Left colon (tissue), 2 donors: ENCODE results near the gene DIMT1. TPM values are rescaled to one million over a fixed set of nuclear protein-coding genes. Genes with fewer than 3 reads are reported as not detected.

ENCODE experiments used
- ATAC-seq: fragments of 200-7000 bp; cut with Tn5 transposase; one replicate; pipeline ENCODE4 v1.9.1; 2020; ENCODE audit warnings: mild to moderate bottlenecking, moderate library complexity
- DNase-seq, 2 donors: peaks; one replicate each; pipeline ENCODE4 v3.0.0-alpha.2; 2020
- intact Hi-C, 2 donors: fragments of 100-400 bp; cut with DNase I in 1 of 2; cut with micrococcal nuclease in 1 of 2; formaldehyde crosslinking; loops; one replicate each; pipeline versions ENCODE4 v1.11.2 to v1.14.0; 2022; cut with DNase I, micrococcal nuclease
- long read RNA-seq: library from polyadenylated mRNA; unstranded; transcript quantifications from one replicate; pipeline ENCODE4 v2.0.0, GENCODE V29; 2021
- total RNA-seq, 2 donors: library from RNA; stranded (reverse); fragmentation: NEBNext Ultra II Directional; extraction: Animal tissue kit (Norgen Biotek cat#: 25700); gene quantifications; one replicate each; pipeline ENCODE4 v1.2.1, GENCODE V29; 2021
- donor health status: DM: no; HTN: no; CAD: no.
- donor health status: DM: yes; HTN: yes; CAD: no.

DIMT1 gene
- total RNA-seq, result 10 to 100 TPM in 1 of 2 donors, 1 to 10 TPM in 1; 9.6 to 10.0 TPM
- long read RNA-seq, transcript DIMT1-201 (12 exons, 2,859 nt), result major isoform, 15 of 17 reads
- long read RNA-seq, partial matches to known transcripts, result 1 of 17 reads
- long read RNA-seq, other reads (novel, unspliced or antisense), result 1 of 17 reads

- DNase-seq, result peak; percentile 95 to 97
- intact Hi-C loops, result no loop called here
- peak; percentile 97 for ATAC-seq
Observed at GRCh38 chr5:62403411-62404250, at the start of gene DIMT1. Gene DIMT1 (minus strand): TSS chr5:62403905. CDS start chr5:62403772, 133 bp downstream.

- DNase-seq, result no peak
- intact Hi-C loops, result no loop called here
- no peak for ATAC-seq
Observed at GRCh38 chr5:62450259-62450658, 46.6 kb upstream of the DIMT1 start.

GRCh38 chr5:62448528-62448927, 44.8 kb upstream of the DIMT1 start:
- no peak for DNase-seq
- no peak for ATAC-seq
- intact Hi-C loops, result no loop called here

- intact Hi-C loops, result no loop called here
- ATAC-seq (no peak), DNase-seq (no peak)
Observed at GRCh38 chr5:62432621-62433064, 28.9 kb upstream of the DIMT1 start.

GRCh38 chr5:62431735-62432620, 28.3 kb upstream of the DIMT1 start:
- ATAC-seq (peak; percentile 75), DNase-seq (peak in 1 of 2 donors; percentile 12)
- intact Hi-C loops, result no loop called here

- intact Hi-C loops, result no loop called here
- no peak for ATAC-seq
- DNase-seq, result no peak
Observed at GRCh38 chr5:62424763-62425162, 21.1 kb upstream of the DIMT1 start.

- no peak for DNase-seq
- no peak for ATAC-seq
- intact Hi-C loops, result no loop called here
Observed at GRCh38 chr5:62421414-62421813, 17.7 kb upstream of the DIMT1 start.

GRCh38 chr5:62419609-62420008, 15.9 kb upstream of the DIMT1 start:
- no peak for DNase-seq
- ATAC-seq, result no peak
- intact Hi-C loops, result no loop called here

- intact Hi-C loops, result no loop called here
- ATAC-seq (no peak), DNase-seq (no peak)
Observed at GRCh38 chr5:62418462-62419076, 14.9 kb upstream of the DIMT1 start.

- DNase-seq (no peak), ATAC-seq (no peak)
- intact Hi-C loops, result no loop called here
Observed at GRCh38 chr5:62413711-62414110, 10.0 kb upstream of the DIMT1 start.

- DNase-seq, result peak; percentile 98 to 99
- intact Hi-C loops, result no loop called here
- peak; percentile 98 for ATAC-seq
Observed at GRCh38 chr5:62412549-62413329, 9.0 kb upstream of the DIMT1 start, which contains the start of gene IPO11. Gene IPO11 (plus strand): TSS chr5:62412763. CDS start chr5:62437280, 24,517 bp downstream.

- intact Hi-C loops, result no loop called here
- no peak for ATAC-seq
- no peak for DNase-seq
Observed at GRCh38 chr5:62395210-62395950, 8.3 kb downstream of the DIMT1 start.

GRCh38 chr5:62386824-62387223, 16.9 kb downstream of the DIMT1 start:
- intact Hi-C loops, result no loop called here
- DNase-seq (no peak), ATAC-seq (no peak)

- intact Hi-C loops, result no loop called here
- no peak for ATAC-seq
- DNase-seq, result no peak
Observed at GRCh38 chr5:62385816-62386400, 17.8 kb downstream of the DIMT1 start.

- intact Hi-C loops, result no loop called here
- no peak for DNase-seq
- ATAC-seq, result no peak
Observed at GRCh38 chr5:62385131-62385530, 18.6 kb downstream of the DIMT1 start.

- peak; percentile 90 for ATAC-seq
- no peak for DNase-seq
Observed at GRCh38 chr5:62376064-62376463, 27.6 kb downstream of the DIMT1 start.

GRCh38 chr5:62375627-62376026, 28.1 kb downstream of the DIMT1 start:
- intact Hi-C loops, result no loop called here
- DNase-seq (no peak), ATAC-seq (no peak)

More at GRCh38 chr5:62376064-62376463, 27.6 kb downstream of the DIMT1 start:
- intact Hi-C loops, result no loop called here
